GM18517 (cell line): Measurements from ENCODE around the gene PRPF4.
"Not testable (repeated sequence)": the region's sequence is repeated elsewhere in the genome, so short reads cannot be mapped to it uniquely, and the experiment has no call there.

ENCODE experiments used
- ATAC-seq: cut with Tn5 transposase; IDR thresholded peaks from one replicate; pipeline ENCODE4 v1.9.1; 2021; ENCODE audit warnings: mild to moderate bottlenecking, moderate library complexity; ENCODE audit not compliant: unreplicated experiment

Gene PRPF4

GRCh38 chr9:113267911-113268566, 7.4 kb upstream of the PRPF4 start:
- no peak for ATAC-seq

DNA sequence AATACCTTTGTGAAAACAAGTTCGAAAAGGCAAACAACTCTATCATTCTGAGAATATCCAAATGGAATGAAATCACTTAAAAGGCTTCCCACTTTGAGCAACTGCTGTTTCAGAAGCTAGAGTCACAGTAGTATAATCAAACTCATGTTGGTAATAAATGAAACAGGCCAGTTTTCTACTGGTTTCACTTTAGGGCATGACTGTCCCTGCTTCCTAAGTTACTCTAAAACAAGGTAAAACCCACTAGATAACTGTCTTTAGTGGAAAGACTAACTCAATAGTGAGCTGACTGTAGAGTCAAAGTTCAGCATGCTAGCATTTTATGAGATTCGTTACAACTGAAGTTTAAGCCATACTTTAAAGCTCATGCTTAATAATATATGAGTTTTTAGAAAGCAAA, 6.1 kb upstream of the PRPF4 start:
- no peak for ATAC-seq

- no peak for ATAC-seq
Observed at GRCh38 chr9:113269871-113270270, 5.6 kb upstream of the PRPF4 start.

- peak; percentile 37 for ATAC-seq
Observed at GRCh38 chr9:113274474-113275156, 843 bp upstream of the PRPF4 start.

DNA sequence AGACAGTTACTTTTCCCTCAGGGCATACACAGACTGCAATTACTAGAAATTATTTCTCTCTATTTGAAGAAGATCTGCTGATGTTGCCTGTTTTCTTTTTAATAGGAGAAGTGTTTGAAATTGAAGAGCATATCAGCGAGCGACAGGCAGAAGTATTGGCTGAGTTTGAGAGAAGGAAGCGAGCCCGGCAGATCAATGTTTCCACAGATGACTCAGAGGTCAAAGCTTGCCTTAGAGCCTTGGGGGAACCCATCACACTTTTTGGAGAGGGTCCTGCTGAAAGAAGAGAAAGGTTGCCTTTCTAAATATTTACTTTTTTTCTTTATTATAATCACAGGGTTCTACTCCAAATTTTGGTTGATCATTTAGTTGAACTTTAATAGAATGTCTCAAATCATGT, 3.4 kb downstream of the PRPF4 start:
- no peak for ATAC-seq

DNA sequence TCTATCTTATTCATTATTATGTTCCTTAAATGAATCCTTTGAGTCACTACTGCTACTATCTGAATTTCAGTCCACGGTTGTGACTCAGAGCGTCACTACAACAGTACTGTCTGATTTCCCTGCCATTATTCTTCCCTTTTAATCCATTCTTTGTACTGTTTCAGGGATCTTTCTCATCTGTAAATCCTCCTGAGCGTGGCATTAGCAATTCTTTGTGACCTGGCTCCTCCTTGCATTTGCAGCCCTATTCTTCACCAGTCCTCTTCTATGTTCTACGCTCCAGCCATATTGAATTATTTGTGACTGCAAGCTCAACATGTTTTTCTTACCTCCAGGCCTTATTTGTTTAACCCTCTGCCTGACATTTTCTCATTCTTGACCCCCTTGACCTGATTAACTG, 5.9 kb downstream of the PRPF4 start:
- no peak for ATAC-seq

GRCh38 chr9:113289091-113289490, 13.6 kb downstream of the PRPF4 start:
- no peak for ATAC-seq

DNA sequence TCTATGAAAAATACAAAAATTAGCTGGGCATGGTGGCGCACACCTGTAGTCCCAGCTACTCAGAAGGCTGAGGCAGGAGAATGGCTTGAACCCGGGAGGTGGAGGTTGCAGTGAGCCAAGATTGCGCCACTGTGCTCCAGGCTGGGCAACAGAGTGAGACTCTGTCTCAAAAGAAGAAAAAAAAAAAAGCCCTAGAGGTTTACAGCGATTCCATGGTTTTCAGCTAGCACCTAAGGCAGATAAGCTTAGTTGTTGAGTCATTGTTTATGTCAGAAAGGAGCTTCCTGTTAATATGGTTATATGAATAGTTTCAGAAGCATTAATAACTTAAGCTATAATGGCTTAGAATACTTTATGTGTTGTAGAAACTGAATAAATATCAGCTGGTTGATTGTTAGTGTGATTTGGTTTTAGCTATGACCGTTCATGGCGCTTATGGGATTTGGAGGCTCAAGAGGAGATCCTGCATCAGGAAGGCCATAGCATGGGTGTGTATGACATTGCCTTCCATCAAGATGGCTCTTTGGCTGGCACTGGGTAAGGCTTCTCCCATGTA, 14.7 kb downstream of the PRPF4 start:
- no peak for ATAC-seq

- no peak for ATAC-seq
Observed at GRCh38 chr9:113293285-113293878, 17.9 kb downstream of the PRPF4 start.

DNA sequence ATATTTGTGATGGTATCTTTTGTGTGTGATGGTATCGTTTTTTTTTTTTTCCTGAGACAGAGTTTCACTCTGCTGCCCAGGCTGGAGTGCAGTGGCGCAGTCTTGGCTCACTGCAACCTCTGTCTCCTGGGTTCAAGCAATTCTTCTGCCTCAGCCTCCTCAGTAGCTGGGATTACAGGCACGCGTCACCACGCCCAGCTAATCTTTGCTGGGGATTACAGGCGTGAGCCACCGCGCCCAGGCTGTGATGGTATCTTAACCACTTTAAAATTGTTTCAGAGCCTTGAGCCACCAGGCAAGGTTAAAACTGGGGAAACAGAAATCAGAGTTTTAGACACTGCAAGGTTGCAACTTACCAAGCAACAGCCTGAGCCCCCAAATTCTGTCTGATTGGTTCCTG, 20.8 kb downstream of the PRPF4 start:
- not testable (repeated sequence) for ATAC-seq

DNA sequence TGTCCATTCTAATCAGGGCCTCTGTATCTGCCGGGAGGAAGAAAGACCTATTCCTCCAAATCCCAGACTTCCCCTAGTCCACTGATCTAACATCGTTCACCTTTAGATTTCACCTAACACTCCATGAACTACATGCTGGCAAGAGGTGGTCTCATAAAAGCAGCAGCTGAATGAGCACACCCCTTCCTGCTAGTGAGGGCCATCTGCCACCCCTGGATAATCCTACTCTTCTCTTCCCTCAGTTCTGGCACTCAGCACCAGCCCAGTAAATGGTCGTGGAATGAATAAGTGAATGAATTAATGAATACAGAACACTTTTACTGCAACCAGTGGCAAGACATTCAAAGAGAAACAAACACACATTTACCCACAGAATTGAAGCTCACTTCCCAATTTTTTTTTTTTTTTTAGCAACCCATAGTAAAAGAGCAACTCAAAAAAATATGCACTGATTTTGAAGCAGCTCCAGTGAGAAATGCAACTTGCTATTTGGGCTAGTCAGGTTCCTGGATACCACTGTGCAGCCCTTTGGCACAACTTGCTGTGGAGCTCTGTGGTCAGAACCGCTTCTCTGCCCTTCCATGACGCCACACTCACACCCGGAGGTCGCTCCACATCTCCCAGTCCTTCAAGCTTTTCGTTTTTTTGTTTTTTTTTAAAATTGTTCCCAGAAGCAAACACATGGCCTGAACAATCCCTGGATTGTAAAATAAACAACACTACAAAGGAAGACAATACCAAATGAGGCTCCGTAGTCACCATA, 21.5 kb downstream of the PRPF4 start:
- no peak for ATAC-seq

GRCh38 chr9:113298311-113298710, 22.9 kb downstream of the PRPF4 start:
- ATAC-seq = no peak

DNA sequence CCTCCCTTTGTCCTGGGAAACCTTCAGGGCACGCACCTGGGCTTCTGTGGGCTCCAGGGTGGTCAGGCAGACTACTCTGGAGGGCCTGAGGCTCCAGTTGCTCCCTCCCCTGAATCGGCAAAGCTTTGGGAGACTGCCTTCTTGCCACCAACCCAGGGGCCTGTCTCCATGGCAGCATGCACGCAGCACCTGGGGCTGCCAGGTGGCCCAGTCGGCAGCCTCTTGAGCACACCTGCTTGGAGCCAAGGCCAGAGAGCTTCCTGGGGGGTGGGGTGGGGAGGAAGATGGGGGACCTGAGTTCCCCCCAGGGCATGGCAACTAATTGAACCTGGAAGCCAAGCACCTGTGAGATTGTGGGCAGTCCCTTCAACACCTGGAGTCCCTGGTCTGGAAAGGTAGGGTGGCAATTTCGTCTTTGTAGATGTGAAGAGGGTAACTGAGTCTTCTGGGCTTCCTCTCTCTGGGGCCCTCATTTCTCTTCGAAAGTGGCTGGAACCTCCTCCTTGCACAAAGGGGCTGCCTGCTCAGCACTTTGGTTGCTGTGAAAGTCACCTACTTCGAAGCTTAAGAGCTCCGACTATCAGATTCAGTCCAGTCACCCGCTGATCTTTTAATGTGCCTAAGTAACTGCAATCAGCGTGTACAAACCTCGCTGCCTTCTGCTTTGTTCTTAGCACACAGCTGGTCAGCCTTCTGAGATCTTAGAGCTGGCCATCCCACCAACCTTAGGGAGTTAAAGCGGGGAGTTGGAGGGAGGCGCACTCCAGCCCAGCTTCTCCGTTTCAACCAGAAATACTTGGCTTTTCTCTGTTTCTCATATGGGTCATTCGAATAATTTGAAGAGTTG, 23.7 kb downstream of the PRPF4 start:
- ATAC-seq = no peak

DNA sequence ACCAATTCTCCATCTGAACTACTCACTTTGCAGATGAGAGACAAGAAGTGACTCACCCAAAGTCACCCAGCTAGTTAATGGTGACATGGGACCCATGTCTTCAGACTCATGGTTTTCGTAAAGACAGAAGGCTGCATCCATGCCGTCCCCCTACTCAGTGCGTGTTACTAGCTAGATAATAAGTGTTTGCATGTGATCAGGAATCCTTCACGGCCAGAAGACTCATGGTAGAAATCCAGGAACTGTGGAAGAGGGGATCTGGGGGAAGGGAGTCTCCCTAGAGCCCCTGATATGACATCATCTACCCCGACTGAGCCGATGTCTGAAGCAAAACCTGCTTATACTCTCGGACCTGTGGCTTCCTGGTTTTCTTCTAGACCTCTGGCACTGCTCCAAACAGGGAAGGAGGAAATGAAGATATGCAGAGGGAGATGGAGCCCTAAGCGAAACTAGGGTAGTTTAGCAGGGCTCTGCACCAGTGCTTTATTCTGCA, 24.4 kb downstream of the PRPF4 start:
- no peak for ATAC-seq

DNA sequence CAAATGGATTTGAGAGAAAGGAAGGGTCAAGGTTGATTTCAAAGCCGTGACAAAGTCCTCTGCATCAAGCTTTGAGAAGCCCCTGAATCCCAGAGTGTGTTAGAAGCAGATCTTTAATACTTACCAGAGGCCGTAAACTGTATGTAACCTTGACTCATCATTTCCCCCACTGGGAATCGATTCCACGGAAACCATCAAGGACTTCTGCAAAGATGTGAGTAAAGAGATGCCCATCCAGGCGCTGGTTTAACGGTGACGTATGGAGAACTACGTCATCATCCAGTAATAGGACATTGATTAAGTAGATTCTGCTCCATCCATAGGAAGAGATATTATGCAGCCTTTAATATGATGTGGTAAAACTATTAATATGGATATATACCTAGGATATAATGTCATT, 26.1 kb downstream of the PRPF4 start:
- ATAC-seq = no peak

- ATAC-seq = no peak
Observed at GRCh38 chr9:113302792-113303418, 27.4 kb downstream of the PRPF4 start, which contains the start of gene RNF183. Gene RNF183, minus strand, starts transcription at chr9:113303376. Its CDS starts 5,192 bp downstream, at chr9:113298184.

- no peak for ATAC-seq
Observed at GRCh38 chr9:113306566-113306965, 31.1 kb downstream of the PRPF4 start.

DNA sequence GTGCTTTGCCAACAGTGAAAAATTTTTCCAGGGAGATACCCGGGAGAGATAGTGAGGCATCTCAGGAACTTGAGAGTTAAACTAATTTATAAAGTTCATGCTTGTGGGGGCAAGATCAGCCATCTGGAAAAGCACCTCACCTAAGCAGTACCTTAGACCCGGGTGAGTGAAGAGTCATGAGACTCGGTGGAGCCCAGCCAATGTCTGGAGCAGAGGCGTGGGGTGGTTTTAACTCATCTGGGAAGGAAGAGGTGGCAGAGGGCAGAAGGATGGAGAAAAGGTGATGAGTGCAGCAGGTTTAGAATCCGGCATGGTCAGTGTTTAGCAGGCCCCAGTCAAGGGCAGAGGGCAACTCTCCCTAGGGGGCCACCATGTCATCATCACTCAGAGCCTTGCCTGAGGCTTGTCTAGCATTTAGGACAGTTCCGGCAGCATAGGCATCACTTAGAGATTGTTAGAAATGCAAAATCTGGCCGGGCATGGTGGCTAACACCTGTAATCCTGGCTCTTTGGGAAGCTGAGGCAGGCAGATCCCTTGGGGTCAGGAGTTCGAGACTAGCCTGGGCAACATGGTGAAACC, 32.0 kb downstream of the PRPF4 start:
- no peak for ATAC-seq

DNA sequence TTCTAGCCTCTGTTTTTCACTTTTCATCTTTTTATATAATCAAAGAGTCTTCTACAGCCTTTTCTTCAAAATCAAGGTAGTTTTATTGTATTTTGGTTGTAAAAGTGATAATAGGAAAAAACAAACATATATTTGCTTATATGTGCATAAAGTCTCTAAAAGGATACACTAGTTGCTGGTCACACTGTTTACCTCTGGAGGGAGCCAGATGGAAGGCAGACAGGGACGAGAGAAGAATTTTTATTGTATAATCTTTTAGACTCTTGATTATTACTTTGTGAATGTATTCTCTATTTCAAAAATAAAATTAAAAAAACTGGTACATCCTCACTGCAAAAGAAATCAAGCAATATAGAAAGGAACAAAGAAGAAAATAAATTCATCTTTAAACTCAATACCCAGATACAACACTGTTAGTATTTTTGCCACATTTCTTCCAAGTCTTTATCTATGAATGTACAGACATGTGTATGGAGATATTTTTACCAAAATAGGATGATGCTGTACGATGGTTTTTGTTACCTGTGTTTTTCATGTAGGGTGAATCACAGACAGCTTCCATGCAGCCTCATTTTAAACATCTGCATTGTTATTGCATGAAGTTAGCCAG, 33.9 kb downstream of the PRPF4 start:
- no peak for ATAC-seq
